ENCODE results near the gene PTPRC.

DNA sequence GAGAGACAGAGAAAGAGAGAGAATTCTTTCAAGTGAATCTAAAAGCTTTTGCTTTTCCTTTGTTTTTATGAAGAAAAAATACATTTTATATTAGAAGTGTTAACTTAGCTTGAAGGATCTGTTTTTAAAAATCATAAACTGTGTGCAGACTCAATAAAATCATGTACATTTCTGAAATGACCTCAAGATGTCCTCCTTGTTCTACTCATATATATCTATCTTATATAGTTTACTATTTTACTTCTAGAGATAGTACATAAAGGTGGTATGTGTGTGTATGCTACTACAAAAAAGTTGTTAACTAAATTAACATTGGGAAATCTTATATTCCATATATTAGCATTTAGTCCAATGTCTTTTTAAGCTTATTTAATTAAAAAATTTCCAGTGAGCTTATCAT lies 117.6 kb downstream of the PTPRC start:
- peak; percentile 52 for TF ChIP-seq RAD21 (IDR thresholded peaks at IDR 0.05; ENCODE audit: low read depth)
- TF ChIP-seq, protein P1, sequence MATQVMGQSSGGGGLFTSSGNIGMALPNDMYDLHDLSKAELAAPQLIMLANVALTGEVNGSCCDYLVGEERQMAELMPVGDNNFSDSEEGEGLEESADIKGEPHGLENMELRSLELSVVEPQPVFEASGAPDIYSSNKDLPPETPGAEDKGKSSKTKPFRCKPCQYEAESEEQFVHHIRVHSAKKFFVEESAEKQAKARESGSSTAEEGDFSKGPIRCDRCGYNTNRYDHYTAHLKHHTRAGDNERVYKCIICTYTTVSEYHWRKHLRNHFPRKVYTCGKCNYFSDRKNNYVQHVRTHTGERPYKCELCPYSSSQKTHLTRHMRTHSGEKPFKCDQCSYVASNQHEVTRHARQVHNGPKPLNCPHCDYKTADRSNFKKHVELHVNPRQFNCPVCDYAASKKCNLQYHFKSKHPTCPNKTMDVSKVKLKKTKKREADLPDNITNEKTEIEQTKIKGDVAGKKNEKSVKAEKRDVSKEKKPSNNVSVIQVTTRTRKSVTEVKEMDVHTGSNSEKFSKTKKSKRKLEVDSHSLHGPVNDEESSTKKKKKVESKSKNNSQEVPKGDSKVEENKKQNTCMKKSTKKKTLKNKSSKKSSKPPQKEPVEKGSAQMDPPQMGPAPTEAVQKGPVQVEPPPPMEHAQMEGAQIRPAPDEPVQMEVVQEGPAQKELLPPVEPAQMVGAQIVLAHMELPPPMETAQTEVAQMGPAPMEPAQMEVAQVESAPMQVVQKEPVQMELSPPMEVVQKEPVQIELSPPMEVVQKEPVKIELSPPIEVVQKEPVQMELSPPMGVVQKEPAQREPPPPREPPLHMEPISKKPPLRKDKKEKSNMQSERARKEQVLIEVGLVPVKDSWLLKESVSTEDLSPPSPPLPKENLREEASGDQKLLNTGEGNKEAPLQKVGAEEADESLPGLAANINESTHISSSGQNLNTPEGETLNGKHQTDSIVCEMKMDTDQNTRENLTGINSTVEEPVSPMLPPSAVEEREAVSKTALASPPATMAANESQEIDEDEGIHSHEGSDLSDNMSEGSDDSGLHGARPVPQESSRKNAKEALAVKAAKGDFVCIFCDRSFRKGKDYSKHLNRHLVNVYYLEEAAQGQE (IDR thresholded peaks at IDR 0.05; ENCODE audit: low read depth), result no peak
- TF ChIP-seq EGR1 (IDR thresholded peaks at IDR 0.05), result no peak
- TF ChIP-seq CREB1 (IDR thresholded peaks at IDR 0.05; ENCODE audit: low read depth), result no peak
- TF ChIP-seq CEBPB (IDR thresholded peaks at IDR 0.05), result no peak
- TF ChIP-seq, protein P2, sequence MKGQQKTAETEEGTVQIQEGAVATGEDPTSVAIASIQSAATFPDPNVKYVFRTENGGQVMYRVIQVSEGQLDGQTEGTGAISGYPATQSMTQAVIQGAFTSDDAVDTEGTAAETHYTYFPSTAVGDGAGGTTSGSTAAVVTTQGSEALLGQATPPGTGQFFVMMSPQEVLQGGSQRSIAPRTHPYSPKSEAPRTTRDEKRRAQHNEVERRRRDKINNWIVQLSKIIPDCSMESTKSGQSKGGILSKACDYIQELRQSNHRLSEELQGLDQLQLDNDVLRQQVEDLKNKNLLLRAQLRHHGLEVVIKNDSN (IDR thresholded peaks at IDR 0.05), result no peak

Measured in Ishikawa (cell line).